Endothelial cell of umbilical vein (primary cell): Measurements from ENCODE around the gene WDR36. TPM values are rescaled to one million over a fixed set of nuclear protein-coding genes. Genes with fewer than 3 reads are reported as not detected.
A peak's percentile ranks its signal among the peaks of the same experiment; 100 is the strongest.

ENCODE experiments used
- BruUV-seq: library from RNA; stranded (reverse); fragments of 400-500 nt; replicated peaks from 2 replicates; lab custom pipeline; 2021; lab: Mats Ljungman, UMichigan
- CTCF ChIA-PET: fragments of 300-600, 350-600 bp; sonication (Branson Sonifier 250); formaldehyde crosslinking; loops from one replicate; lab custom pipeline; 2021; ENCODE audit warnings: antibody characterized with exemption, inconsistent platforms; lab: Charles Lee
- POLR2A ChIA-PET: fragments of 300-600, 350-600 bp; sonication (Branson Sonifier 250); formaldehyde crosslinking; loops from one replicate; lab custom pipeline; 2021; ENCODE audit warnings: antibody characterized with exemption, inconsistent platforms; lab: Charles Lee
- DNase-seq: peaks from one replicate; pipeline ENCODE4 v3.0.0-alpha.2; 2011; ENCODE audit warnings: low read depth, low spot score
- FAIRE-seq: peaks from 2 replicates; lab custom pipeline; 2011; peaks lifted over from hg19 to GRCh38; lab: Jason Lieb, UNC
- H2AFZ ChIP-seq: 2 replicates; pipeline ENCODE4 v1.6.0; 2012; ENCODE audit warnings: low read depth, low read length, control low read depth, inconsistent platforms
- H3K27ac ChIP-seq: 2 replicates; pipeline ENCODE4 v1.5.1; 2011; ENCODE audit warnings: low read depth, mild to moderate bottlenecking, control low read depth, low read length, moderate library complexity; ENCODE audit not compliant: insufficient read depth
- H3K27me3 ChIP-seq, 2 experiments: 2 replicates each; pipeline versions ENCODE4 v1.6.0 to v1.6.1; 2011; ENCODE audit warnings: low read length in 2 of 2, mixed read lengths in 1 of 2; ENCODE audit not compliant: control insufficient read depth in 2 of 2, insufficient read depth in 2 of 2
- H3K36me3 ChIP-seq, 2 experiments: 2 replicates in 1 of 2; 3 replicates in 1 of 2; pipeline ENCODE4 v1.5.1; 2011; ENCODE audit warnings: low read length in 2 of 2, mild to moderate bottlenecking in 1 of 2, moderate library complexity in 1 of 2; ENCODE audit not compliant: control insufficient read depth in 2 of 2, insufficient read depth in 2 of 2; ENCODE audit errors: extremely low read depth in 1 of 2
- H3K4me1 ChIP-seq: 3 replicates; pipeline ENCODE4 v1.5.1; 2011; ENCODE audit warnings: mild to moderate bottlenecking, low read length; ENCODE audit not compliant: control insufficient read depth, insufficient read depth; ENCODE audit errors: extremely low read depth
- H3K4me2 ChIP-seq: 2 replicates; pipeline ENCODE4 v1.6.1; 2011; ENCODE audit warnings: low read length, control low read depth, mixed read lengths; ENCODE audit not compliant: insufficient read depth
- H3K4me3 ChIP-seq, 3 experiments: fragments of 200-600 bp in 1 of 3; sonication (generic), shearing (Covaris generic) in 1 of 3; replicated peaks in 1 of 3; 2 replicates each; pipeline ENCODE4 v1.5.1; 2011 to 2016; ENCODE audit warnings: control low read depth in 3 of 3, low read length in 3 of 3, mild to moderate bottlenecking in 2 of 3, inconsistent platforms in 1 of 3, low read depth in 1 of 3, moderate library complexity in 1 of 3; ENCODE audit not compliant: insufficient read depth in 1 of 3
- H3K79me2 ChIP-seq: 2 replicates; pipeline ENCODE4 v1.6.0; 2012; ENCODE audit warnings: low read length, inconsistent platforms; ENCODE audit not compliant: control insufficient read depth, insufficient read depth
- H3K9ac ChIP-seq: replicated peaks from 2 replicates; pipeline ENCODE3; 2011; ENCODE audit warnings: low read length, control low read depth; ENCODE audit not compliant: insufficient read depth; ENCODE audit errors: extremely low read depth
- H3K9me1 ChIP-seq: replicated peaks from 3 replicates; pipeline ENCODE4 v1.6.0; 2011; ENCODE audit warnings: mild to moderate bottlenecking, low read length; ENCODE audit not compliant: control insufficient read depth, insufficient read depth; ENCODE audit errors: extremely low read depth
- H3K9me3 ChIP-seq: replicated peaks from 2 replicates; pipeline ENCODE4 v1.5.1; 2012; ENCODE audit warnings: low read length, inconsistent platforms; ENCODE audit not compliant: control insufficient read depth, insufficient read depth
- H4K20me1 ChIP-seq: replicated peaks from 2 replicates; pipeline ENCODE3; 2011; ENCODE audit warnings: mild to moderate bottlenecking, low read length; ENCODE audit not compliant: control insufficient read depth, insufficient read depth; ENCODE audit errors: extremely low read depth
- CTCF ChIP-seq, 2 donors: IDR thresholded peaks; 1 replicate in 1 of 2; 2 replicates in 1 of 2; pipeline ENCODE4 v1.5.1; 2011; ENCODE audit warnings: low read length in 2 of 2, mild to moderate bottlenecking in 2 of 2, moderate library complexity in 2 of 2, control low read depth in 1 of 2, inconsistent platforms in 1 of 2, low read depth in 1 of 2; ENCODE audit not compliant: insufficient read depth in 1 of 2; ENCODE audit errors: extremely low read depth in 1 of 2
- EZH2 ChIP-seq: IDR thresholded peaks from 2 replicates; pipeline ENCODE4 v1.6.1; 2012; ENCODE audit warnings: borderline replicate concordance, low read depth, mild to moderate bottlenecking, moderate library complexity, low read length, inconsistent platforms; ENCODE audit not compliant: severe bottlenecking
- FOS ChIP-seq: IDR thresholded peaks from 2 replicates; pipeline ENCODE4 v1.6.1; 2011; ENCODE audit warnings: mild to moderate bottlenecking, low read length, moderate library complexity, borderline replicate concordance; ENCODE audit not compliant: insufficient read depth
- GATA2 ChIP-seq: IDR thresholded peaks from 2 replicates; pipeline ENCODE4 v1.7.0; 2011; ENCODE audit warnings: low read depth, mild to moderate bottlenecking, moderate library complexity, mixed read lengths, low read length; ENCODE audit not compliant: insufficient read length, insufficient read depth
- JUN ChIP-seq: IDR thresholded peaks from 2 replicates; pipeline ENCODE4 v1.6.1; 2011; ENCODE audit warnings: borderline replicate concordance, low read depth; ENCODE audit not compliant: insufficient read length, insufficient read depth
- POLR2A ChIP-seq: IDR thresholded peaks from 2 replicates; pipeline ENCODE4 v1.6.1; 2012; ENCODE audit warnings: low read depth, mild to moderate bottlenecking, control low read depth, low read length
- POLR2AphosphoS5 ChIP-seq: IDR thresholded peaks from 2 replicates; pipeline ENCODE4 v1.6.1; 2012; ENCODE audit warnings: low read depth, mild to moderate bottlenecking, control low read depth, low read length, moderate library complexity; ENCODE audit not compliant: insufficient read depth
- dilution Hi-C: fragments of 300-500 bp; cut with MboI; formaldehyde crosslinking; loops from one replicate; pipeline ENCODE4 v1.15.0; 2019; ENCODE audit warnings: low sequenced_read_pairs; ENCODE audit not compliant: extremely low pct_ligation_motif_present
- intact Hi-C: fragments of 100-400 bp; cut with micrococcal nuclease; formaldehyde crosslinking; loops from one replicate; pipeline ENCODE4 v1.10.0; 2022
- polyA plus RNA-seq, 4 experiments: library from polyadenylated mRNA; depleted of rRNA in 3 of 4; stranded (reverse) in 3 of 4; unstranded in 1 of 4; fragments of >200 nt; gene quantifications; 2 replicates each; pipeline versions ENCODE4 v1.2.1 to v1.2.3, GENCODE V29; 2011 to 2012; ENCODE audit warnings: missing spikeins in 1 of 4
- total RNA-seq: library from RNA; stranded (reverse); gene quantifications from 2 replicates; pipeline ENCODE4 v1.2.3, GENCODE V29; 2021

WDR36 gene
- total and polyA plus RNA-seq, 2 donors (not counting 3 experiments of a cell fraction or from before 2014, with no cell fraction given): 10.6 to 30.2 TPM

- Histone ChIP-seq H3K36me3 (no peaks in the 10 kb centered on the region), H3K27ac (no peak overlapping the region), H3K79me2 (no peaks in the 10 kb centered on the region), H3K9me1 (no peaks in the 10 kb centered on the region), H3K4me2 (no peak overlapping the region), H3K4me1 (no peaks in the 10 kb centered on the region), H3K4me3 (no peak overlapping the region), H2AFZ (no peak overlapping the region), H3K27me3 (peaks cover 7 to 27% of the 10 kb centered on the region in 2 experiments), H3K9me3 (no peaks in the 10 kb centered on the region), H3K9ac (no peak overlapping the region), H4K20me1 (no peaks in the 10 kb centered on the region)
- dilution Hi-C loops: no loop called here
- peak in 1 of 2 donors; percentile 9 for TF ChIP-seq CTCF (IDR thresholded peaks at IDR 0.05; ENCODE audit: extremely low read depth in 1 of 2, insufficient read depth in 1 of 2, low read depth in 1 of 2, low read length in 2 of 2)
- TF ChIP-seq FOS: no peak
- intact Hi-C loops: no loop called here
- no TSS peak for BruUV-seq
- no peak for DNase-seq
- FAIRE-seq: no peak
- POLR2A ChIA-PET: no interaction called here
- CTCF ChIA-PET: no interaction called here
These were observed 28.3 kb upstream of the WDR36 start for GRCh38 chr5:111063709-111064322.

- Histone ChIP-seq H3K79me2 (no peaks in the 10 kb centered on the region), H3K27me3 (peaks cover 30 to 53% of the 10 kb centered on the region in 2 experiments), H3K4me2 (no peak overlapping the region), H4K20me1 (no peaks in the 10 kb centered on the region), H3K36me3 (no peaks in the 10 kb centered on the region), H3K9me1 (no peaks in the 10 kb centered on the region), H3K9ac (no peak overlapping the region), H3K27ac (no peak overlapping the region), H3K4me1 (no peaks in the 10 kb centered on the region), H3K4me3 (no peak overlapping the region), H2AFZ (no peak overlapping the region), H3K9me3 (no peaks in the 10 kb centered on the region)
- DNase-seq: peak; percentile 88
- BruUV-seq: no TSS peak
- intact Hi-C loops (no loop called here), dilution Hi-C loops (no loop called here)
- CTCF ChIA-PET: interaction anchor here (0.8 kb wide), 1 partner anchor 8 kb away, joined by 3 read pairs; no protein-coding TSS in a partner anchor
- TF ChIP-seq POLR2A: no peak
- TF ChIP-seq FOS: no peak
- no peak for TF ChIP-seq CTCF (IDR thresholded peaks at IDR 0.05; ENCODE audit: extremely low read depth in 1 of 2, insufficient read depth in 1 of 2, low read depth in 1 of 2, low read length in 2 of 2)
- TF ChIP-seq JUN: no peak
- no peak for TF ChIP-seq EZH2
- TF ChIP-seq GATA2: no peak
- no peak for TF ChIP-seq POLR2AphosphoS5
- no peak for FAIRE-seq
- POLR2A ChIA-PET: interaction anchor here (0.7 kb wide), 1 partner anchor 313 kb away, joined by 3 read pairs; no protein-coding TSS in a partner anchor
These were observed 25.7 kb upstream of the WDR36 start for GRCh38 chr5:111066261-111066938.
